MM.1S (cell line): ENCODE data around the gene WNT4.
A peak's percentile ranks its signal among the peaks of the same experiment; 100 is the strongest.

ENCODE experiments used
- DNase-seq: peaks from one replicate; pipeline ENCODE4 v3.0.0-alpha.2; 2015
- H2AFZ ChIP-seq: fragments of 300-600 bp; sonication (generic); 2 replicates; pipeline ENCODE4 v1.6.0; 2016; ENCODE audit warnings: antibody characterized with exemption, low read length
- H3F3A ChIP-seq: fragments of 300-600 bp; sonication (generic); 2 replicates; pipeline ENCODE4 v1.6.1; 2016; ENCODE audit warnings: mild to moderate bottlenecking, antibody characterized with exemption, low read length, moderate library complexity, mixed read lengths; ENCODE audit not compliant: insufficient read depth
- H3K27ac ChIP-seq: fragments of 300-600 bp; sonication (generic); 2 replicates; pipeline ENCODE4 v1.5.1; 2016; ENCODE audit warnings: mild to moderate bottlenecking, low read length
- H3K27me3 ChIP-seq: fragments of 300-600 bp; sonication (generic); replicated peaks from 2 replicates; pipeline ENCODE4 v1.6.0; 2016; ENCODE audit warnings: low read length; ENCODE audit not compliant: insufficient read depth
- H3K36me3 ChIP-seq: fragments of 300-600 bp; sonication (generic); replicated peaks from 2 replicates; pipeline ENCODE4 v1.6.1; 2016; ENCODE audit warnings: mild to moderate bottlenecking, low read length, mixed read lengths; ENCODE audit not compliant: insufficient read depth
- H3K4me1 ChIP-seq: fragments of 300-600 bp; sonication (generic); 2 replicates; pipeline ENCODE4 v1.6.1; 2016; ENCODE audit warnings: low read length, mixed read lengths
- H3K4me2 ChIP-seq: fragments of 300-600 bp; sonication (generic); 2 replicates; pipeline ENCODE4 v1.6.0; 2016; ENCODE audit warnings: low read depth, low read length
- H3K4me3 ChIP-seq: fragments of 300-600 bp; sonication (generic); 2 replicates; pipeline ENCODE4 v1.5.1; 2016; ENCODE audit warnings: low read length, mixed read lengths
- H3K79me2 ChIP-seq: fragments of 300-600 bp; sonication (generic); 2 replicates; pipeline ENCODE4 v1.6.1; 2016; ENCODE audit warnings: mixed run types, low read length, mixed read lengths
- H3K9ac ChIP-seq: fragments of 300-600 bp; sonication (generic); 2 replicates; pipeline ENCODE4 v1.6.1; 2016; ENCODE audit warnings: low read length, mixed read lengths
- H3K9me2 ChIP-seq: fragments of 300-600 bp; sonication (generic); replicated peaks from 2 replicates; pipeline ENCODE4 v1.6.1; 2016; ENCODE audit warnings: mild to moderate bottlenecking, low read length, mixed read lengths; ENCODE audit not compliant: insufficient read depth
- H3K9me3 ChIP-seq: fragments of 300-600 bp; sonication (generic); replicated peaks from 2 replicates; pipeline ENCODE4 v1.6.1; 2016; ENCODE audit warnings: mild to moderate bottlenecking, low read length, mixed read lengths; ENCODE audit not compliant: insufficient read depth
- H4K20me1 ChIP-seq: fragments of 300-600 bp; sonication (generic); 2 replicates; pipeline ENCODE4 v1.6.1; 2016; ENCODE audit warnings: mild to moderate bottlenecking, low read length, moderate library complexity, mixed read lengths; ENCODE audit not compliant: insufficient read depth
- EZH2 ChIP-seq: fragments of 300-600 bp; sonication (generic); optimal IDR thresholded peaks from 2 replicates; pipeline ENCODE3; 2017; ENCODE audit warnings: low read depth, mild to moderate bottlenecking, antibody characterized with exemption, low read length, mixed read lengths
- EZH2phosphoT487 ChIP-seq: fragments of 300-600 bp; sonication (generic); IDR thresholded peaks from 2 replicates; pipeline ENCODE4 v1.6.1; 2018; ENCODE audit warnings: antibody characterized with exemption, low read length
- TF ChIP-seq, protein P1 (sequence below): fragments of 300-600 bp; sonication (generic); IDR thresholded peaks from 2 replicates; pipeline ENCODE4 v1.5.1; 2016; ENCODE audit warnings: antibody characterized with exemption, low read length, mixed read lengths

WNT4 gene

GRCh38 chr1:22179197-22179803 lies 36.4 kb upstream of the WNT4 start:
- Histone ChIP-seq H3K4me1 (peaks cover 9% of the 10 kb centered on the region), H3F3A (no peaks in the 10 kb centered on the region), H3K27me3 (peaks cover 30% of the 10 kb centered on the region), H3K9me2 (no peaks in the 10 kb centered on the region), H3K9ac (no peak overlapping the region), H3K4me3 (no peak overlapping the region), H3K9me3 (no peaks in the 10 kb centered on the region), H3K4me2 (no peak overlapping the region), H4K20me1 (no peaks in the 10 kb centered on the region), H3K79me2 (no peaks in the 10 kb centered on the region), H2AFZ (no peak overlapping the region), H3K36me3 (no peaks in the 10 kb centered on the region), H3K27ac (no peak overlapping the region)
- TF ChIP-seq, protein P1, sequence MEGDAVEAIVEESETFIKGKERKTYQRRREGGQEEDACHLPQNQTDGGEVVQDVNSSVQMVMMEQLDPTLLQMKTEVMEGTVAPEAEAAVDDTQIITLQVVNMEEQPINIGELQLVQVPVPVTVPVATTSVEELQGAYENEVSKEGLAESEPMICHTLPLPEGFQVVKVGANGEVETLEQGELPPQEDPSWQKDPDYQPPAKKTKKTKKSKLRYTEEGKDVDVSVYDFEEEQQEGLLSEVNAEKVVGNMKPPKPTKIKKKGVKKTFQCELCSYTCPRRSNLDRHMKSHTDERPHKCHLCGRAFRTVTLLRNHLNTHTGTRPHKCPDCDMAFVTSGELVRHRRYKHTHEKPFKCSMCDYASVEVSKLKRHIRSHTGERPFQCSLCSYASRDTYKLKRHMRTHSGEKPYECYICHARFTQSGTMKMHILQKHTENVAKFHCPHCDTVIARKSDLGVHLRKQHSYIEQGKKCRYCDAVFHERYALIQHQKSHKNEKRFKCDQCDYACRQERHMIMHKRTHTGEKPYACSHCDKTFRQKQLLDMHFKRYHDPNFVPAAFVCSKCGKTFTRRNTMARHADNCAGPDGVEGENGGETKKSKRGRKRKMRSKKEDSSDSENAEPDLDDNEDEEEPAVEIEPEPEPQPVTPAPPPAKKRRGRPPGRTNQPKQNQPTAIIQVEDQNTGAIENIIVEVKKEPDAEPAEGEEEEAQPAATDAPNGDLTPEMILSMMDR, result no peak
- TF ChIP-seq EZH2, result no peak
- TF ChIP-seq EZH2phosphoT487, result no peak
- DNase-seq, result no peak

GRCh38 chr1:22177354-22178003 lies 34.6 kb upstream of the WNT4 start:
- Histone ChIP-seq H3F3A (no peaks in the 10 kb centered on the region), H3K4me1 (peaks cover 9% of the 10 kb centered on the region), H3K4me2 (no peak overlapping the region), H3K9ac (no peak overlapping the region), H2AFZ (no peak overlapping the region), H3K36me3 (no peaks in the 10 kb centered on the region), H3K9me3 (no peaks in the 10 kb centered on the region), H3K79me2 (no peaks in the 10 kb centered on the region), H3K9me2 (no peaks in the 10 kb centered on the region), H3K27ac (no peak overlapping the region), H3K4me3 (no peak overlapping the region), H4K20me1 (no peaks in the 10 kb centered on the region), H3K27me3 (peaks cover 19% of the 10 kb centered on the region)
- TF ChIP-seq, protein P1, result no peak
- TF ChIP-seq EZH2 (no peak), EZH2phosphoT487 (no peak)
- no peak for DNase-seq

DNA sequence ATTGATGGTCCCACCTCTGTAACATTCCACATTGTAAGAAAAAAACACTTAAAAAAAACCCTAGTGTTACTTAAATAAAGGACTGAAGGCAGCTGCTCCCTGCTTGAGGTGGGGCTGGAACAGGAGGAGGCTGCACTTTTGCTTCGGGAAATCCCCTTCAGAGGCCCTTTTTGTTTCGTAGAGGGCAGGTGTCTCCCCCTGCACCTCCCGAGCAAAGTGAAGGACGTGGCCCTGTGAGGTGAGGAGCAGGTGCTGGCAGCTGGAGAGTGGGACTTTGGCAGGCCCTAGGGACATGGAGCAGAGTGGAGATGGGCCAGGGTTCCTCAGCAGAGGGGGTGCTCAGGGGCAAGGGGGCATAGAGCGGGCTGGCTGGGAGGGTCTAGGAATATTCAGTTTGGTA lies 33.4 kb upstream of the WNT4 start:
- H3K79me2 ChIP-seq, result no peaks in the 10 kb centered on the region
- no peak overlapping the region for H3K4me3 ChIP-seq
- no peak overlapping the region for H3K4me2 ChIP-seq
- peaks cover 16% of the 10 kb centered on the region for H3K27me3 ChIP-seq
- H3F3A ChIP-seq, result no peaks in the 10 kb centered on the region
- no peak overlapping the region for H3K9ac ChIP-seq
- no peaks in the 10 kb centered on the region for H3K36me3 ChIP-seq
- TF ChIP-seq EZH2phosphoT487, result no peak
- no peaks in the 10 kb centered on the region for H3K9me2 ChIP-seq
- no peak overlapping the region for H3K27ac ChIP-seq
- no peaks in the 10 kb centered on the region for H4K20me1 ChIP-seq
- peaks cover 9% of the 10 kb centered on the region for H3K4me1 ChIP-seq
- no peaks in the 10 kb centered on the region for H3K9me3 ChIP-seq
- peak; percentile 55 for DNase-seq
- no peak overlapping the region for H2AFZ ChIP-seq
